Stimulated activated CD8-positive, alpha-beta memory T cell treated with anti-CD3 and anti-CD28 coated beads, Interleukin-7, amount 100 ng/mL, for 1 hour (primary cell): ENCODE measurements around the gene ASCC3.
"Not testable (repeated sequence)": the region's sequence is repeated elsewhere in the genome, so short reads cannot be mapped to it uniquely, and the experiment has no call there.

ENCODE experiments used
- DNase-seq, 2 donors: peaks; one replicate each; pipeline ENCODE4 v3.0.0-alpha.2; 2020; ENCODE audit warnings: low read depth in 2 of 2

The ASCC3 gene, protein sequence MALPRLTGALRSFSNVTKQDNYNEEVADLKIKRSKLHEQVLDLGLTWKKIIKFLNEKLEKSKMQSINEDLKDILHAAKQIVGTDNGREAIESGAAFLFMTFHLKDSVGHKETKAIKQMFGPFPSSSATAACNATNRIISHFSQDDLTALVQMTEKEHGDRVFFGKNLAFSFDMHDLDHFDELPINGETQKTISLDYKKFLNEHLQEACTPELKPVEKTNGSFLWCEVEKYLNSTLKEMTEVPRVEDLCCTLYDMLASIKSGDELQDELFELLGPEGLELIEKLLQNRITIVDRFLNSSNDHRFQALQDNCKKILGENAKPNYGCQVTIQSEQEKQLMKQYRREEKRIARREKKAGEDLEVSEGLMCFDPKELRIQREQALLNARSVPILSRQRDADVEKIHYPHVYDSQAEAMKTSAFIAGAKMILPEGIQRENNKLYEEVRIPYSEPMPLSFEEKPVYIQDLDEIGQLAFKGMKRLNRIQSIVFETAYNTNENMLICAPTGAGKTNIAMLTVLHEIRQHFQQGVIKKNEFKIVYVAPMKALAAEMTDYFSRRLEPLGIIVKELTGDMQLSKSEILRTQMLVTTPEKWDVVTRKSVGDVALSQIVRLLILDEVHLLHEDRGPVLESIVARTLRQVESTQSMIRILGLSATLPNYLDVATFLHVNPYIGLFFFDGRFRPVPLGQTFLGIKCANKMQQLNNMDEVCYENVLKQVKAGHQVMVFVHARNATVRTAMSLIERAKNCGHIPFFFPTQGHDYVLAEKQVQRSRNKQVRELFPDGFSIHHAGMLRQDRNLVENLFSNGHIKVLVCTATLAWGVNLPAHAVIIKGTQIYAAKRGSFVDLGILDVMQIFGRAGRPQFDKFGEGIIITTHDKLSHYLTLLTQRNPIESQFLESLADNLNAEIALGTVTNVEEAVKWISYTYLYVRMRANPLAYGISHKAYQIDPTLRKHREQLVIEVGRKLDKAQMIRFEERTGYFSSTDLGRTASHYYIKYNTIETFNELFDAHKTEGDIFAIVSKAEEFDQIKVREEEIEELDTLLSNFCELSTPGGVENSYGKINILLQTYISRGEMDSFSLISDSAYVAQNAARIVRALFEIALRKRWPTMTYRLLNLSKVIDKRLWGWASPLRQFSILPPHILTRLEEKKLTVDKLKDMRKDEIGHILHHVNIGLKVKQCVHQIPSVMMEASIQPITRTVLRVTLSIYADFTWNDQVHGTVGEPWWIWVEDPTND (N-terminal part only)

DNA sequence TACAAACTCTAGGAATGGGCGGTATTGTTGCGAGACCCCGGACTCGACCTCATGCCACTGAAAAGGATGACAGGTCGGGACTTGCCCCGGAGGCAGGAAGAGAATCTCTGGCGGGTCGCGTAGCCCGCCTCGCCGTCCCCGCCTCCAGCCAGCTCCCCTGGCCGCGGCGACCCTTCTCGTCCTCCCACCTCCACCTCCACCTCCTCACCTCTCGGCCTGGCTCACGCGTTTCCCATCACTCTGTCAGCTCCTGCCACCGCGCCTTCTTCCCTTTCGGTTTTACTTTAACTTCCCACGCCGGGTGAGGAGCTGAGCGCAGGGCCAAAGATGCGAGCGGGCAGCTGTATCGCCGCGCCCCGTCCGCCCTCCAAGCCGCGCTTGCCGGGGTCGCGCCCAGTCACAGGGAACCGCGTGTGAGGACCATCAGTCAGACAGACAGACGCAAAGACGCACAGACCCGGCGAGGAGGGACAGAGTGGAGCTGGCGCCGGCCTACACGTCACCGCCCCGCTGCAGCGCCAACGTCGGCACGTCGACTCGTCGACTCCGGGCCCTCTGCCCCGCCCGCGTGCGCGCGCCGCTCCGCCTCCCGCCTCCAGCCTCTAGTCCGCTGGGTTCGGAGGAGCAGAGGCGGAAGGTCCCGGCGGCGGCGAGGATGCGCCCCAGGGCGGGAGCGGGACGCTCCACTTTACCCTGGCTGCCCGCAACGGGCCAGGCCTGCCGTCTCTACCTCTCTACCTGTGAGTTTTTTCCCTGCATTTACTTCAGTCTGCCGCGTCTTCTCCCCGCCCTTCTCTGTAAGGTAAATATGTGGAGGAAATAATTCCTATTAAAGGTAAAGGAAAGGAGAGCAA is at the start of gene ASCC3:
Gene ASCC3, minus strand, starts transcription at position 477 of the 854 bp plus-strand sequence. CDS start 13,332 bp downstream, outside the sequence.
- DNase-seq = peak; percentile 74 to 78

DNA sequence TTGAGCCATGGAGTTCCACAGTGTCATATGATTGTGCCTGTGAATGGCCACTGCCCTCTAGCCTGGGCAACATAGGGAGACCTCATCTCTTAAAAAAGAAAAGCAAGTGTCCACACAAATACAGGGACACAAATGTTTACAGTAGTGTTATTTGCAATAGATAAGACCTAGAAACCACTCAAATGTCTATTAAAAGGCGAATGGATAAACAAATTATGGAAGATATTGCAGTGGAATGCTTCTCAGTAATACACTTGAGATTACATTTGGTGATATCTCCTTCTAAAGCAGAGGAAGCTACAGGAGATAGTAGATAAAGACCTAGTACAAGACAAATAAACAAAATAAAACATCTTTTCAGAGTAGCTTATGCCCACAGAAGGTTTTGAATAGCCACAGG is 44.6 kb upstream of the ASCC3 start:
- DNase-seq = no peak

DNA sequence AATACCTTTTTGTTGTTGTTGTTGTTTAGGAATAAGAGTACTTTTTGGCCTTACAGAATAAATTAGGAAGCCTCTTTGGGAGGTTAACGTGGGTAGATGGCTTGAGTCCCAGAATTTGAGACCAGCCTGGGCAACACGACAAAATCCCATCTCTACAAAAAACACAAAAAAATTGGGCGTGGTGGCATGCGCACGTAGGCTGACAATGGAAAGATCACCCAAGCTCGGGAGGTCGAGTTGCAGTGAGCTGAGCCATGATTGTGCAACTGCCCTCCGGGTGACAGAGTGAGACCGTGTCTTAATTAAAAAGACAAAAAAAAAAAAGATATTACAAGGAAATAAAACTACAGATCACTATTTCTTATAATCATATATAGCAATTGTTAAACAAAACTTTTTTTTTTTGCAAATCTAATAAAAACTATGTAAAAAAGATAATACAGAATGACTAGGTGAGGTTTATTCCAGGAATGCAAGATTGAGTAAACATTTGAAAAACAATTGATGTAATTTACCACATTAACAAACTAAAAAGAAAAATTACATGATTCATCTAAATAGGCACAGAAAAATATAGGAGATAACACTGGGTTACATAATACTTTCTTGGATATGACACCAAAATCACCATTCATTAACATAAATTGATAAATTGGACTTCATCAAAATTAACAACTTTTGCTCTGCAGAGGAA is 43.6 kb upstream of the ASCC3 start:
- DNase-seq = no peak

DNA sequence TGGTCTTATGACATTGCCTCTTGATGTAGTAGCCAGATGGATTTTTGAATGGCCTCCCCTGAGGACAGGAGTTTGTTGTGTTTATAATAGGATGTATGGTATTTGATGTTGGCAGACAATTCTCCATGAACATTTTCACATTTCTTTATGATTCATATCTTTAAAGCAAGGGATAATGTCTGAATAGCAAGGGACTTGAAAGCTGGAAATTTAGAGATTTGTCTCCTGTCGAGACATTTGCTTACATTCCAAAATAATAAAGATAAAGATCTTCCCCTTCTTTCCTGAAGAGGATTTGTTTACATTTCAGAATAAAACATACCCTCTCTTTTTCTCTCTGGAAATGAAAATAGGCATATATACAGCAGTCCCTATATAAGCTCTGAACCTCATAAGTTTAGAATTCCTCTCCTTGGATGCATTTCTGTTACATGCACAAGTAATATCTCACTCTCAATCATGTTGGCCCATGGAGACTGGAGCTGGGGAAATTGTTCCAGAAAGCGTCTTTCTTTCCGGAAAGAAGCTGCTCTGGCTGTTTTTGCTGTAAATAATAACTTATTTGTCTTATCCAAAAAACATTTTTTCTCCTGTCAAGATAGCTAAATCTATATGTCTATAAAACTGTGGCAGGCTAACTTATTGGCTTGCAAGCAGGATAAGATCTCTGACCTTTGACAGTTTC is 42.5 kb upstream of the ASCC3 start:
- no peak for DNase-seq

DNA sequence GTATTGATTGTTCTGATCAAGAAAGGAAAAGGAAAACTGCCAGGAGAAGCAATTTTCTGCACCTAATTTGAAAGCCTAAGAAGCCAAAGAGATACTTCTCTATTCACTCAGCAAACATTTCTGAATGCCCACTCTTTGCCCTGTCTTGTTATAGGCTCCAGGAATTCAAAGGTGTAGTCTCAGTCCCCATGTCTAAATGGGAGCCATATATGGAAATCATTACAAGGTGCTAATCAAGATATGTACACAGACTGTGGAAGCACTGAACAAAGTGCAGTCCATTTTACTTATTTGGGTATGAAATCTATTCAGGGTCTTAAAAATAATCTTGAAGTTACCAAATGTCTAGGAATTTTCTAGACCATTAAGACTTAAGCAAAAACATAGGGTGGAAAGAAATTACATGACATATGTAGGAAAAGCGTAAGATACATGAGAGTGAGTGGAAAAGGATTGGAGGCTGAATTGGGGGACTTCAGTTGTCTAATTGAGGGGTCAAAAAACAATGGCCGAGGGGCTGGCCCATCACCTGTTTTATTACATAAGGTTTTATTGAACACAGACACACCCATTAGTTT is 39.0 kb upstream of the ASCC3 start:
- DNase-seq = no peak

DNA sequence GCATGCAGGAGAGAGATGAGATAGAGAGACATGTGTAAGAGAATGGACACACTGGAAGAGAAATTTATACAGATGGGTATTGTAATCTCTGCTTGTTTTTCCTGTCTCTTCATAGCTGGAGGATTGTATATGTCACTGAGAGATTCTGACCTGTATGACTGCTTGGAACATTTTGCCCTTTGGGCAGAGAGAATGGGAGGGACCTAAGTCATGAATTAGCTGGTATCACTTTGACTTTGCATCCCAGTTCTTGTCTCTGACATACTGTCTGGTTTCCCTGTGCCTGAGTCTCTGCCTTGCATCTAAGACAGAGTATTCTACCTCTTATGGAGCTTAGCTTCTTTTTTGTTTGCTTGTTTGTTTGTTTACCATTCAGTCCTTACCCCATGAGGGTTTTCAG is 37.0 kb upstream of the ASCC3 start:
- no peak for DNase-seq

DNA sequence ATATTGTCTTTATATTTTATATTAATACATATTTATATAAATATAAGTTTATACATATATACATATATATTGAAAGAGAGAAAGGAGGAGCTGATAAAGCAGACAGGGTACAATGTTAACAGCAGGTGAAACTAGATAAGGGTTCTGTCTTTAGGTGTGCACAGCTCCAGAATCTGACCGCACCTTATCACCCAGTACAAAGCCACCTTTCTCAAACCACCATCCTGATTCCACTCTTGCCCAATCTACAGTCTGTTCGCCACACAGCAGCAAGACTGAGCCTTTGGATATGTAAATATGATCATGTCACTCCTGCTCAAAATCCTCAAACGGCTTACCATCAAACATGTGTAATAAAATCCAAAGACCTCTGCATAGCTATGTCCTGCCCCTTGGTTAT is 34.7 kb upstream of the ASCC3 start:
- no peak for DNase-seq

DNA sequence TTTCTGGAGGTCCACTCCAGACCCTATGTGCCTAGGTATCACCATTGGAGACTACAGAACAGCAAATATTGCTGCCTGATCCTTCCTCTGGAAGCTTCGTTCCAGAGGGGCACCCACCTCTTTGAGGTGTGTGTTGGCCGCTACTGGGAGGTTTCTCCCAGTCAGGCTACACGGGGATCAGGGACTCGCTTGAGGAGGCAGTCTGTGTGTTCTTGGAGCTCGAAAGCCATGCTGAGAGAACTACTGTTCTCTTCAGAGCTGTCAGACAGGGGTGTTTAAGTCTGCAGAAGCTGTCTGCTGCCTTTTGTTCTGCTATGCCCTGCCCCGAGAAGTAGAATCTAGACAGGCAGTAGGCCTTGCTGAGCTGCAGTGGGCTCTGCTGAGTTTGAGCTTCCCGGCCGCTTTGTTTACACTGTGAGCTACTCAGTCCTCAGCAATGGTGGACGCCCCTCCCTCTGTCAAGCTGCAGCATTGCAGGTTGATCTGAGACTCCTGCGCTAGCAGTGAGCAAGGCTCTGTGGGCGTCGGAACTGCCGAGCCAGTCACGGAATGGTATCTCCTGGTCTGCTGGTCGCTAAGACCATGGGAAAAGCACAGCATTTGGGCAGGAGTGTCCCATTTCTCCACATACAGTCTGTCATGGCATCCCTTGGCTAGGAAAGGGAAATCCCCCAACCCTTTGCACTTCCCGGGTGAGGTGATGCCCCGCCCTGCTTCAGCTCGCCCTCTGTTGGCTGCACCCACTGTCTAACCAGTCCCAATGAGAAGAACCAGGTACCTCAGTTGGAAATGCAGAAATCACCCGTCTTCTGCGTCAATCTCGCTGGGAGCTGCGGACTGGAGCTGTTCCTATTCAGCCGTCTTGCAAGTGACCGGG is 32.5 kb upstream of the ASCC3 start:
- DNase-seq = no peak

DNA sequence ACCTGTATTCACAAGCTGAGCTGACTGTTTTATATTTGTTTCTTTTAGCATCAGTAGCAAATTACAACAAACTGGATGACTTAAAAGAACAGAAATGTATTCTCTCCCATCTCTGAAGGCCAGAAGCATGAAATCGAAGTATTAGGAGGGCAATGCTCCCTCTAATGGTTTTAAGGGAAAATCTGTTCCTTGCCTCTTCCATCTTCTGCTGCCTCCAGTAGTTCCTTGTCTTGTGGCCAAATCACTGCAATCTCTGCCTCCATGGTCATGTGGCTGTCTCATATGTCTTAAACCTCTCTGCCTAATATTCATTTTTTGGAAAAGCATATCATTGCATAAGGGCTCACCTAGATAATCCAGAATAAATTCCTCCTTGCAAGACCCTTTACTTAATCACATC is 25.2 kb upstream of the ASCC3 start:
- no peak for DNase-seq

DNA sequence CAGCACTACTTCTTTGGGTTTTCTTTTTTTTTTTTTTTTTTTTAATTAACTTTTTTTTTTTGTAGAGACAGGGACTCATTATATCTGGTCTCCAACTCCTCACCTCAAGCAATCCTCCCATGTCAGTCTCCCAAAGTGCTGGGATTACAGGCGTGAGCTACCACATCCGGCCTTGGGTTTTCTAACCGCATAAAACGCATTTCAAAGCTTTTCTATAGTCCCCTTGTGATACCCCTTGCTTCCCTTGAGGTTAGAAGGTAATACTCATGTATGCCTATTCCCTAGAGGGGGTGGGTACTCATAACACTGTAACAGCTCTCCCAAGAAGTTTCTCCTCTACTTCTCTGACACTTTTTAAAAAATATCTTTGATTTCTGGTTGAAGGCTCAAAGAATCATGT is 23.9 kb upstream of the ASCC3 start:
- no peak for DNase-seq

DNA sequence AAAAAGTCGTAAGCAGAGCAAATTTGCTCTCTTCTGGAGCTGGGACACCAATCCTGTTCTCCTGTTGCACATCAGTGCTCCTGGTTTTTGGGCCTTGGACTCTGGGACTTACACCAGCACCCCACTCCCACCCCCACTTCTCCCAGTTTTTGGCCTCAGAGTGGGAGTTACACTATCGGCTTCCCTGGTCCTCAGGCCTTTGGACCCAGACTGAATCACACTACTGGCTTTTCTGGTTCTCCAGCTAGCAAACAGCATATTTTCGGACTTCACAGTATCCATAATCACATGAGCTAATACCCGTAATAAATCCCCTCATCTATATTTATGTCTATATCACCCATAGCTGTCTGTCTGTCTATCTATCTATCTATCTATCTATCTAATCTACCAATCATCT is 23.2 kb upstream of the ASCC3 start:
- no peak for DNase-seq

DNA sequence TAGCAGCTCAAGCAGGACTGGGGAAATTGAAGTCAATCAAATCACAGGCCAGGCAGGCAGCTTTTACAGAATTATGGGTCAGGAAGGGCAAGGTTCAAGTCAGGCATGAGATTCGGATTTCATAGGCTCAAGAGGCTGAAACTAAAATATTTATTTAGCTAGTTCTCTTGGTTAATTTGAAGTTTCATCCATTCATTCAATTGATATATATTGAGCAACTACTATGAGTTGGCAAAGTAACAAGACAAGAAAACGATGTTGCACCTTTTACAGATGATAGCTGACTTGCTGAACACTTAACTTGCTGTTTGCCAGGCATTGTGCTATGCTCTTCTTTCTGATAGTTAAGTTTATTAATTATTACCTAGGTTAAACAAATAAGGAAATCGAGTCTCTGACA is 20.5 kb upstream of the ASCC3 start:
- DNase-seq = no peak

DNA sequence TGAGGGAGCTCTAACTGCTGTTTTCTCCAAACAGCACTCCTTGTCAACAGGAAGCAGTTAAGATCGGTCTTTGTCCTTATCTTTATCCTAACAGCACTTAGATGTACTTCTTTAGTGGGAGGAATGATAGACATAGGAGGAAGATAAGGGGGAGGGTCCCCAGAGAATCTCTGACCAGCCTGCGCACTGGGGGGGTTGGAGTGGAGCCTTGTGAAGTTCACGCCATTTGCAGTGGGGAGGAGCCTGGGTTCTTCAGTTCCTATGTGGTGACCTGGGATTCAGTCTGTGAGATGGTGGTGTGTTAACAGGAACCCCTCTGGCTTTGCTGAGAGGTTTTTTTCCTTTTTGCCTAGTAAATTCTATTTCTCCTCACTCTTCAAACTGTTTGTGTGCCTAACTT is 18.1 kb upstream of the ASCC3 start:
- DNase-seq = no peak

DNA sequence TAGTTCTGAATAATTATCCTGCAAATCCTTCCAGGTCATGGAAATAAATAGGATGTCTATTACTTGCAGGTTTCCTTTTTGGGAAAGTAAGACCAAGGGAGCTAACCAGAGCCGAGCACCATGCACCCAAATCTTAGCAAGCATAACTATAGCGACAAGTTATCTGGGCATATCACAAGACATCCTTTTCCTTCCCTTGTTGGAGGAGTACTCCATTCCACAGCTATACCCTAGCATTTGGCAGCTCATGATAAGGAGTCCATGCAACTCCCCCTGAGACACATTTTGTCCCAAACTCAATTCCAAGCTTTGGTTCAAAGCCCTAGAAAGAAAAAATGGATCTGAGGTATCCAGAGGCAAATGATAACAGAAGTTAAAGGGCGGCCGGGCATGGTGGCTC is 16.5 kb upstream of the ASCC3 start:
- no peak for DNase-seq

DNA sequence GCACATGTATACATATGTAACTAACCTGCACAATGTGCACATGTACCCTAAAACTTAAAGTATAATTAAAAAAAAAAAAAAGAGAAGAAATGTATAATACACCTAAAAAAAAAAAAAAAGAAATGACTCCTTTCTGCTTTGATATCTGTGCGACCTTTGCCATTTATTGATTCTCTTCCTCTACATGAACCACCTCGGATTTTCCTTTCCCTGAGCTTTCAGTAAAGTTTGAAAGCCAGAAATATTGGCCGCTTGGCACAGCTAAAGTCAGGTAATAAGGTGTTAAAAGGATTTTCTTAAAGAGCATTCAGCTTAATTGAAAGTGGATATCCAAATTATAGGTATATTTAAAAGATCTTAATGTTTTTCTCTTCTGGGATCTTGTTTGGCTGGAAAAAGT is 12.6 kb upstream of the ASCC3 start:
- DNase-seq = no peak

DNA sequence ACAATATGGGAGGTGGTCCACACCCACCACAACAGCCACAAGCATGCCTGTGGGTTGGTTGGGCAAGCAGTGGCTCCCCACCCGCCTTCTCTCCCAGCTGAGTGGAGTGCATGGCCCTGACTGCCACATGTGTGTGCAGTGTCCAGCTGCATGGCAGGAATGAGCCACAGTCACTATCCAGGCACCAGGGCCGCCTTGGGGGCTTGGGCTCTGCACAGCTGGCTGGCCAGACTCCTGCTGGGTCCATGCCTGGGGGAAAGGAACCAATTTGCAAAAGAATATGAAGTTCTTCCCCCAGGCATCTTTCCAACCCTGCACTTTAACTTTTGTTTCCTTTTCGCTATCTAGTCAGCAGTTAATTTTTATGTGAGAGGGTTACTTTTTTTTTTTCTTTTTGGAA is 11.6 kb upstream of the ASCC3 start:
- no peak for DNase-seq

DNA sequence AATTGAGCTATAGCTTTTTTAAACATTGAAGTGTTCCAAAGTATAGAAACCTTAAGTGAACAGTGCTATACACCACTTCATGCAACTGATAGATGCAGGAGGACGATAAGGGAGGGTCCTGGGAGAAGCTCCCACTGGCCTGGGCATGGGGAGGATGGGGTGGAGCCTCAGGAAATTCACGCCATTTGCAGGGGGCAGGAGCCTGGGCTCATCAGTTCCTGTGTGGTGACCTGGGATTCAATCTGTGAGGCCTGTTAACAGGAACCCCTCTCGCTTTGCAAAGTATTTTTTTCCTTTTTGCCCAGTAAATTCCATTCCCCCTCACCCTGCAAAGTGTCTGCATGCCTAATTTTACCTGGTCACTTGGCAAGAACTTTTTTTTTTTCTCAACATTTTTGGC is 11.0 kb upstream of the ASCC3 start:
- no peak for DNase-seq

DNA sequence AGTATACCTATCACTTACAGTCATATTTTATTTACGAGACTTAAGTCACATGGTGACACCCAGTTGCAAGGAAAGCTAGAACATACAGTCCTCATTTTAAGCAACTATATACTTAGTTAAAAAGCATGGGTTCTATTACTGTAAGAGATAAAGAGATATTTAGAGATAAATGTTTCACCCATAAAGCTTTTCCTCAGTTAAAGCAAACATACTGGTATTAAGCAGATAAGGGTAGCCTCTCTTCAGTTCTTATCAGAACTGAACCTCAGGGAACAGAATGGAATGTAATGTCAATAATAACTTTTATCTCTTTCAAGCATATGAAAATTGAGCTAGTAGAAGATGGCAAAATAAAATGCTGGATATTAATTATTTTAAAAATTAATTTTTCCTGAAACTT is 9.9 kb upstream of the ASCC3 start:
- DNase-seq = no peak

DNA sequence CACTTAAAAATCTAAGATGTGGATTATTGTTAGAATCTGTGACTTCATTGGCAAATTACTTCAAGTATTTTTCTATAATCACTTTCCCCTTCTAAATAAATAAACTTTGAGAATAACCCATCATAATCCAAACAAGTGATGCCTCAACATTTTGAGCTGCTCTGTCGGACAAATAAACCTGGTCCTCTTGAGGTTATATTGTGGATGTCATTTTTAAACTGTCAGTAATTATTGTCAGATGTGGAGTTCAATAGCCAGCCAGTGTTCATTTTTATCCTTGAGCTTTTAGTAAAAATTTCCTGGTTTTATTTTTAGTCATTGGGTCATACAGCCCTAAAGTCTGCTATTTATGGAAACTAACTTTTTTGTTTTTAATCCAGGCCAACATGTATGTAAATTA is 9.5 kb upstream of the ASCC3 start:
- DNase-seq = not testable (repeated sequence)
